Measurements from ENCODE around the gene ERBB4.
"Not testable (repeated sequence)": the region's sequence is repeated elsewhere in the genome, so short reads cannot be mapped to it uniquely, and the experiment has no call there.

Gene ERBB4

GRCh38 chr2:212194396-212194795 is 344.2 kb downstream of the ERBB4 start:
- DNase-seq: no peak

- DNase-seq: no peak
Measured at GRCh38 chr2:212193803-212194202, 344.8 kb downstream of the ERBB4 start.

GRCh38 chr2:212193056-212193455 is 345.5 kb downstream of the ERBB4 start:
- DNase-seq: no peak

- DNase-seq: not testable (repeated sequence)
Measured at GRCh38 chr2:212191438-212191837, 347.2 kb downstream of the ERBB4 start.

GRCh38 chr2:212186166-212186565 is 352.4 kb downstream of the ERBB4 start:
- DNase-seq: no peak

- DNase-seq: no peak
Measured at GRCh38 chr2:212181646-212182045, 357.0 kb downstream of the ERBB4 start.

GRCh38 chr2:212180408-212181083 is 358.1 kb downstream of the ERBB4 start:
- no peak for DNase-seq

GRCh38 chr2:212177724-212178123 is 360.9 kb downstream of the ERBB4 start:
- no peak for DNase-seq

GRCh38 chr2:212176151-212176550 is 362.5 kb downstream of the ERBB4 start:
- no peak for DNase-seq

- DNase-seq: no peak
Measured at GRCh38 chr2:212173756-212174510, 364.7 kb downstream of the ERBB4 start.

- no peak for DNase-seq
Measured at GRCh38 chr2:212173331-212173730, 365.3 kb downstream of the ERBB4 start.

- no peak for DNase-seq
Measured at GRCh38 chr2:212170382-212170781, 368.2 kb downstream of the ERBB4 start.

GRCh38 chr2:212158081-212158480 is 380.5 kb downstream of the ERBB4 start:
- no peak for DNase-seq

- DNase-seq: no peak
Measured at GRCh38 chr2:212157012-212157411, 381.6 kb downstream of the ERBB4 start.

GRCh38 chr2:212156088-212156487 is 382.5 kb downstream of the ERBB4 start:
- no peak for DNase-seq

- DNase-seq: no peak
Measured at GRCh38 chr2:212154477-212154878, 384.1 kb downstream of the ERBB4 start.

GRCh38 chr2:212153923-212154322 is 384.7 kb downstream of the ERBB4 start:
- no peak for DNase-seq

GRCh38 chr2:212147921-212148513 is 390.6 kb downstream of the ERBB4 start:
- peak; percentile 45 for DNase-seq

- DNase-seq: no peak
Measured at GRCh38 chr2:212146416-212146815, 392.2 kb downstream of the ERBB4 start.

- DNase-seq: no peak
Measured at GRCh38 chr2:212145121-212145520, 393.5 kb downstream of the ERBB4 start.

GRCh38 chr2:212142631-212143030 is 396.0 kb downstream of the ERBB4 start:
- DNase-seq: no peak

- no peak for DNase-seq
Measured at GRCh38 chr2:212141499-212141898, 397.1 kb downstream of the ERBB4 start.

GRCh38 chr2:212136216-212136795 is 402.3 kb downstream of the ERBB4 start:
- peak; percentile 38 for DNase-seq

- DNase-seq: peak; percentile 97
Measured at GRCh38 chr2:212135739-212136138, 402.9 kb downstream of the ERBB4 start.
